ENCODE results near the gene OR14I1.

- TF ChIP-seq POLR2A (IDR thresholded peaks at IDR 0.05) (no peak), CTCF (IDR thresholded peaks at IDR 0.05) (no peak), POLR2AphosphoS5 (IDR thresholded peaks at IDR 0.05; ENCODE audit: insufficient read depth in 1 of 2, low read depth in 1 of 2) (no peak)
Measured at GRCh38 chr1:248696261-248696660, 6.3 kb downstream of the OR14I1 start.
